Stimulated activated naive CD8-positive, alpha-beta T cell treated with anti-CD3 and anti-CD28 coated beads, Interleukin-15, Interleukin-2, amounts not matched to agents 100 ng/mL and 50 ng/mL, for 24 hours (primary cell): ENCODE results near the gene NUDT1.

ENCODE experiments used
- H3K27ac Mint-ChIP-seq: one replicate; pipeline ENCODE4 v1.8.0; 2021; ENCODE audit warnings: mild to moderate bottlenecking, mixed read lengths
- H3K27me3 Mint-ChIP-seq: one replicate; pipeline ENCODE4 v1.8.0; 2021; ENCODE audit warnings: mixed read lengths
- H3K36me3 Mint-ChIP-seq: one replicate; pipeline ENCODE4 v1.8.0; 2021; ENCODE audit warnings: low read depth, mixed read lengths
- H3K4me1 Mint-ChIP-seq: one replicate; pipeline ENCODE4 v1.8.0; 2021; ENCODE audit warnings: low read depth, mixed read lengths
- H3K4me3 Mint-ChIP-seq: one replicate; pipeline ENCODE4 v1.8.0; 2021; ENCODE audit warnings: mild to moderate bottlenecking, mixed read lengths
- H3K9me3 Mint-ChIP-seq: one replicate; pipeline ENCODE4 v1.8.0; 2021; ENCODE audit warnings: mixed read lengths

Gene NUDT1

GRCh38 chr7:2299131-2299829, 57.3 kb downstream of the NUDT1 start:
- Mint-ChIP-seq H3K4me3 (peak overlapping the region; percentile 64), H3K4me1 (peaks cover 47% of the 10 kb centered on the region), H3K27me3 (no peaks in the 10 kb centered on the region), H3K36me3 (no peaks in the 10 kb centered on the region), H3K27ac (peak overlapping the region; percentile 90), H3K9me3 (no peaks in the 10 kb centered on the region)

- Mint-ChIP-seq H3K4me3 (peak overlapping the region; percentile 64), H3K9me3 (no peaks in the 10 kb centered on the region), H3K27me3 (no peaks in the 10 kb centered on the region), H3K4me1 (peaks cover 47% of the 10 kb centered on the region), H3K27ac (peak overlapping the region; percentile 90), H3K36me3 (no peaks in the 10 kb centered on the region)
These were observed 58.0 kb downstream of the NUDT1 start for GRCh38 chr7:2299870-2300512.
